HG03520 (cell line): ENCODE data around the gene METTL26.

ENCODE experiments used
- ATAC-seq: cut with Tn5 transposase; IDR thresholded peaks from one replicate; pipeline ENCODE4 v1.9.1; 2021; ENCODE audit warnings: mild to moderate bottlenecking, moderate library complexity; ENCODE audit not compliant: unreplicated experiment

The METTL26 gene

DNA sequence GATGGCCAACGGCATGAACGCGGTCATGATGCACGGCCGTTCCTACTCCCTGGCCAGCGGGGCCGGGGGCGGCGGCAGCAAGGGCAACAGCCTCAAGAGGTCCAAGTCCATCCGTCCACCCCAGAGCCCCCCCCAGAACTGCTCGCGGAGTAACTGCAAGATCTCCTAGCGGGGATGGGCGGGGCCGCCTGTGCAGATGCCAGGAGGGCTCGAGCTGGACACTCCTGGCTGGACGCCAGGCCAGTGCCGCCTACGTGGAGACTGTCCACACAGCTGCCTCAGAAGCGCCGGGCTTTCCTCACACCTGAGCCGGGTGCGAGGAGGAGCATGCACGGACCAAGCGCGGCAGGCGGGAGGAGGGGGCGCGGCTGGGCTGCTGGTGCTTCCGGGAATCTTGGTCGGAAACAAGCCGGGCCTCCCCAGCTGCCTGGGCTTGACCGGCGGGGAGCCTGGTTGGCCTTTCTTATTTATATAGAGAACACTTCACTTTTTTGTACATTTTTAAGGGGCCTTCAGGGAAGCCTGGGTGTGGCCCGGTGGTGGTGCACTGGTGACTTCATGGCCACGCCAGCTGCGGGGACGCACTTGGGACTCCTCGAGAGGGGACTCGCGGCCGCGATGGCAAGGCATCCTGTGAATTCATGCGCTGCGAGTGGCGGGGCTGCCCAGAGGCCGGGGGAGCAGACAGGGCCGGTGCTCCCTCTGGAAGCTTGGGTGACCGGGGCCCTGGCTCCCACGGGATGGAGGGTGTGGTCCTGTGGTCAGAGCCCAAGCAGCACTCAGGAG lies 8.5 kb downstream of the METTL26 start:
- no peak for ATAC-seq

DNA sequence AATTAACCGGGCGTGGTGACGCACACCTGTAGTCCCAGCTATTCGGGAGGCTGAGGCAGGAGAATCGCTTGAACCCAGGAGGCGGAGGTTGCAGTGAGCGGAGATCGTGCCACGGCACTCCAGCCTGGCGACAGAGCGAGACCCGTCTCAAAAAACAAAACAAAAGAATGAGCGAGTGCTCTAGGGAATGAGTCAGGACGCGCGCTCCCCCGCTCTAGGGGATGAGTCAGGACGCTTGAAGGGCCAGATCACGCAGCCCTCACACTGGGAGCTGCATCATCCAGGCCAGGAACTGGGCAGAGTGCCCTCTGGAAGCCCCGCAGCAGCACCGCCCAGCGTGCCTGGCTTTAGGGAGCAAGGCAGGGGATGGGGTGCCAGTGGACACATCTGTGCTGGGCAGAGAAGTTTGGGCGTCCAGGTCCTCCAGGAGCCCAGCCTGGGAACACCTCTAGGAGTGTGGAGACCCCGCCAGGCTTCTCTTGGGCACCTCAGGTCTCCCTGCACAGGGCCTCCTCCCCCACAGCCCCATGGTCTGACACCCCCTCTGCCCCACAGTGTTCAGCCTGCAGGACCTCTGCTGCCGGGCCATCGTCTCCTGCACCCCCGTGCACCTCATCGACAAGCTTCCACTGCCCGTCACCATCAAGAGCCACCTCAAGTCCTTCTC lies 9.2 kb downstream of the METTL26 start:
- no peak for ATAC-seq

DNA sequence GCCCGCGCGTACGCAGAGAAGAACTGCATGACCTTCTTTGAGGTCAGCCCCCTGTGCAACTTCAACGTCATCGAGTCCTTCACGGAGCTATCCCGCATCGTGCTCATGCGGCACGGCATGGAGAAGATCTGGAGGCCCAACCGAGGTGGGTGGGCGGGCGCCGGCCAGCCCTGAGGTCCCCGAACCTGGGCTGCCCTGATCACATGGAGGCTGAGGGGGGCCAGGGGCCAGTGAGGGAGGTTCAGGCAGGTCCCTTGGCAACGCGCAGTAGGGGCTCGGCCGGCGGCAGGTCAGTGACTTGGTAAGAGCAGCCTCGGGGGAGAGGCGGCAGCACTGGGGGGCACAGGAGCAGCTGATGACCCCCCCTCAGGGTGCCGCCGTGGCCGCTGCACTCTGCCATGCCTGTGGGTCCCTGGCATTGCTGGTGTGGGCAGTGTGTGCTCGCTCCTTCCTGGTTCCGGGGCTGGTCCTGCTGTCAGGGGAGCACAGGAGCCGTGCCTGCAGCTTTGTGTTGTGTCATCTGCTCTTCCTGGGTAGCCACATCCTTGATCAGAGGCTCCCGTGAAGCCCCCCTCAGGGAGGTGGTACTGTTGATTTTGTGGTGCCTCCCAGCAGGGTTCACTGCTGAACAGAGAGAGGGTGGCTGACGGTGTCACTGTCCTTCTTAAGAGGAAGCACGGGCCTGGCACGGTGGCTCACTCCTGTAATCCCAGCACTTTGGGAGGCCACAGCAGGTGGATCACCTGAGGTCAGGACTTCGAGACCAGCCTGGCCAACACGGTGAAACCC lies 9.9 kb downstream of the METTL26 start:
- no peak for ATAC-seq

DNA sequence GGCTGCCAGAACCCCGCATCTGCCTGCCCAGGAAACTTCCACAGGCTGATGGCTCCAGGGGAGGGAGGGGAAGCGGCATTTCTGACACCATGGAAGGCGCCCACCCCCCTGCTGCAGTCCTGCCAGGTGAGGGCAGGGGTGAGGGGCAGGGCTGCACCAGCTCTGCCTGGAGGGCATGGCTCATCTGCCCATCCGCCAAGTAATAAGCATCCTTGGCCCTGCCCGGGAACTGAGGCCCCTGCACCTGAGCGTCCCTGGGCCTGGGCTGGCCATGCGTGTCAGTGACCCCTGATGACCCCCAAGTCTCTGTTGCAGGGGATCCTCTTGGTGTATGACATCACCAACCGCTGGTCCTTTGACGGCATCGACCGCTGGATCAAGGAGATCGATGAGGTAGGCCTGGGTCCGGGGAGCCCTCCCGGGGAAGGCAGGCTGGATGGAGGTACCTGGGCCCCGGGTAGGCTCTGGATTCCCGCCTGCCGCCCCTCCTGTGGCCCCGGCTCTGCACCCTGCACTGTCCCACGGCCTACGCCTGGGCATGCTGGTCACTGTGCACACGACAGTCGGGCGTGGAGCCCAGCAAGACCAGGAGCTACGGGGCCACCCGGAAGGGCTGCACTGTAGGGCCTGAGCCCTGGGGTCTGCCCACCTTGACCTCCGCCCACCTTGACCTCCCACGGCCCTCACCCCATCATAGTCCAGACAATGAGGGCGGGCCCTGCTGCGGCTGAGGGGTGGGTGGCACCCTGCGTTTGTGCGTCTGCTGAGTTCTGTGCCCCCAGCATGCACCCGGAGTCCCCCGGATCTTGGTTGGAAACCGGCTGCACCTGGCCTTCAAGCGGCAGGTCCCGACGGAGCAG lies 10.8 kb downstream of the METTL26 start:
- no peak for ATAC-seq

DNA sequence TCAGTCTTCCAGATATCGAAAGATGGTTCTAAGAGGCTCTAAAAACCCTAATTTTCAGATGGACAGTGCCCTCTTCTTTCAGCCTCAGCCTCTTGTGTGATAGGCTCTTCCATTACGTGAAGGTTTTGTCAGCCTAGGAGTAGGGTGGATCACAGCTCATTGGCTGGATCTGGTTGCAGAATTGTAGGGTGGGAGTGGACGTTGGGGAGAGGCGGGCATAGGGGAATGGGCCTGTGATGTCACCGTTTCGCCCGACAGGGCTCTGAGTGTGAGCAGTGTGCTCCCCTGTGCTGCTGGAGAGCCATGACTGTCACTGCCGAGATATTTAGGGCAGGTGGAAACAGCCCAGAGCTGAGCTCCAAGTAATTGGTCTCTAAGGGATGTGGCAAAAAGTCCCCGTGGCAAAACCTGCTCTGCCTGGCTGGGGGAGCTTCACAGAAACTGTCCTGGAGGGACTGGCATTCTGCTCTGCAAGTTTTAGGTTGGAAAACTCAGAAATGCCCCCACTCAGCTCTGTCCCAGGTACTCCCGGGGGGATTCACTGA lies 11.5 kb downstream of the METTL26 start:
- no peak for ATAC-seq

DNA sequence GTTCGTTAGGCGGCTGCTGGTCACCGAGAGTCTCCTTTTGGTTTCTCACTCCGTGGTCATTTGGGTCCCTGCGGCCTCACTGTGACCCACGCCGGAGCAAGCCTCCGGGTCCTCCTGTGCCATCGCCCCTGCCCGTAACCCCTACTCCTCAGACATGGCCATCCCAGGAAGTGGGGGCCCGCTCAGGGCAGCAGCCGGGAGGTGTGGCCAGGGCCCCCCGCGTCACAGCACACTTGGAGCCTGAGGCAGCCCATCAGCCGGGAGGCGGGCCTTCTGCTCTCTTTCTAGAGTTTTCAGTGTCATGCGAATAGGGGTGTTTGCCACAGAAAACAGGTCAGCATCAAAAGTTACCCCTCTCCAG lies 13.2 kb downstream of the METTL26 start:
- no peak for ATAC-seq

DNA sequence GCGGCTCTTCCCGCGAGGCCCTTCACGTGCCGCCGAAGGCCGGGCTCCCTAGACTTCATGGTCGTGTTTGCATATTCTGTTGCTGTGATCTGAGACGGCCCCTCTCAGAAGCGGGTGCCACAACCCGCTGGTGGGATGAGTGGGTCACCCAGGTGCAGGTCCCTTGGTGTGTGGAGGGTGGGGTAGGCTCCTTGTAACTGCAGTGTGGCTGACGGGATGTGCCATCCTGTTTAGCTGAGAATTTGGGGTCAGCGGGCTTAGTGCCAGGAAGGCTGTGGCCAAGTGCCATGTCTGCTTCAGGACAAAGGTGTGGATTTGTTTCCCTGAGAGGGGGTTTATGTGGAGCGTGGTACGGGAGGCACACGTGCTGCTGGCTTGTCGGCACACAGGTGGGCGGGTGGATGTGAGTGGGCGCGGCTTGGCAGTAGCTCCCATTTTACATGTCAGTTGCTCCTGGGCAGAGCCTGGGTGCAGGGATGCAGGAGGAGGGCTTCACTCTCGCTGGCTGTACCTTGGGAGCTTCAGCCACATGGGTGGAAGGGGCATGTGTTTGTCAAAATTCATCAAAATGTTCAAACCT lies 14.5 kb downstream of the METTL26 start:
- ATAC-seq = no peak

DNA sequence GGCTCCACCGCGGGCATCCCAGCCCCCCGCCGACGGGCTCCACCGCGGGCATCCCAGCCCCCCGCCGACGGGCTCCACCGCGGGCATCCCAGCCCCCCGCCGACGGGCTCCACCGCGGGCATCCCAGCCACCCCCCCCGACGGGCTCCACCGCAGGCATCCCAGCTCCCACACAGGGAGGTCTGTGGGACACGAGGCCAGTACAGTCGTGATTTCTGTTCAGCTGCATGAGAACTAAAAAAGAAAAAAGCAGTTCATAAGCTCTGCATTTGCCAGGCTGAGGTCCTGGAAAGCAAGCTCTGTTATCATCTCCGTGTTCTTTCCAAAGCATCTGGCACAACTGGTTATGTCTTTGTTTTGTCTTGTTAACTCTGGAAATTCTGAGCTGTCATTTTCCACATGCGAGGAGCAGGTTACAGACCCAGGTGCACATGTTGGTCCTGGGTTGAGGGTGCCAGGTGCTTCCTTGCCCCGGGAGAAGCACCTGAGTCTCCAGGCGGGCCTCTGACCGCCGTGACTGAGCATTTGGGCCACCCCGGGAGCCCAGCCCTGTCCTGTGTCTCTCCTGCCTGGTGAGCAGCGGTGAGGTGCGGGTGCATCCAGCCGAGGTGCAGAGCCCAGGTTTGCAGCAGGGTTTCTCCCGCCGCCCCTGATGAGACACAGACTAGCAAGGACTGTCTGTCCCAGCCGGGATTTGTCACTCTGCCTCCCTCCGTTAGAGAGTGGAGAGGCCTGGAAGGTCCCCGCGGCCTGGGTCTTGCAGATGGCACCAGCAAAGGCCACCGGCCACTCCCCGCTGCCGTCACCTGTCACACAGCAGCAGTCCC lies 15.2 kb downstream of the METTL26 start:
- ATAC-seq = no peak

DNA sequence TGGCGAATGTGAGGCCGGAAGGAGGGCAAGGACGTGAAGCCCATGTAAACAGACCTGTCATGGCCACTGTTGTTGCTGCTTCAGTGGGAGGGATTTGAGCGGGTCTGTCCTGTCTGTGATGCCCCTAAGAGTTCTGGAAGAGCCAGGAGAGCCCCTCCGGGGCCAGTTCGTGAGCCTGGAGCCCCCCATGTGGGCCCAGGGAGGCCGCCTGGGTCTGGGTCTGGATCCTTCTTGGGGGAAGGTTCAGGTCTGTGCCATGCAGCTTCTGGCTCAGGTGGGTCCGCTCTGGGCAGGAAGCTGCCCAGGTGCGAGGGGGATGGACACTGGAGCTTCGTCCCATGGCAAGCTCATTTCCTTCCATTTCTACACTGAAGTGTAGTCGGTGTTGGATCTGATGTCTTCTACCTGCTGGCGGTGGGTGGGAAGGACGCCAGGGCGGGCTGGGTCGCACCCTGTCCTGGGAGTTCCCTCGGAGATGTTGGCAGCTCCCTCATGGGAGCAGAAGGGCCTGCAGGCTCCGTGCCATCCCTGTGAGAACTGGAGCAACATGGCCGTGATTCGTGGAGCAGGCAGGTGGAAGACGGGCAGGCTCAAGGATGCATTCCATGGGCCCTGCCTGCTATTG lies 16.5 kb downstream of the METTL26 start:
- no peak for ATAC-seq

DNA sequence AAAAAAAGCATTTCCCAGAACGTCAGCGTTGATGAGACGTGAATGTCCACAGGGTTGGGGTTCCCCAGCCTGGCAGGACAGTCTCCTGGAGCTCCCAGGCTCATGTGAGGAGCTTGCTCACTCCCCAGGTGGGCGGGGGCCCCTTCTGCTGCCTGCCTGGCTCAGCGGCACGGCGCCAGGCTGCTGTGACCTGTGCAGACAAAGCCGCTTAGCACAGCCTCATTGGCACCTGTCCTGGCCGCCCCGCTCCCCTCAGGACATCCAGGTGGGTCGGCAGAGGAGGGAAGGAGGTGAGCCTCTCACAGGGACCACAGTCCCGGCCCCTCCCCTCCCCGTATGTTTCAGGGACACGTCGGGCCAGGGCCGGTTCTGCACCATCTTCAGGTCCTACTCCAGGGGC lies 18.2 kb downstream of the METTL26 start:
- no peak for ATAC-seq

DNA sequence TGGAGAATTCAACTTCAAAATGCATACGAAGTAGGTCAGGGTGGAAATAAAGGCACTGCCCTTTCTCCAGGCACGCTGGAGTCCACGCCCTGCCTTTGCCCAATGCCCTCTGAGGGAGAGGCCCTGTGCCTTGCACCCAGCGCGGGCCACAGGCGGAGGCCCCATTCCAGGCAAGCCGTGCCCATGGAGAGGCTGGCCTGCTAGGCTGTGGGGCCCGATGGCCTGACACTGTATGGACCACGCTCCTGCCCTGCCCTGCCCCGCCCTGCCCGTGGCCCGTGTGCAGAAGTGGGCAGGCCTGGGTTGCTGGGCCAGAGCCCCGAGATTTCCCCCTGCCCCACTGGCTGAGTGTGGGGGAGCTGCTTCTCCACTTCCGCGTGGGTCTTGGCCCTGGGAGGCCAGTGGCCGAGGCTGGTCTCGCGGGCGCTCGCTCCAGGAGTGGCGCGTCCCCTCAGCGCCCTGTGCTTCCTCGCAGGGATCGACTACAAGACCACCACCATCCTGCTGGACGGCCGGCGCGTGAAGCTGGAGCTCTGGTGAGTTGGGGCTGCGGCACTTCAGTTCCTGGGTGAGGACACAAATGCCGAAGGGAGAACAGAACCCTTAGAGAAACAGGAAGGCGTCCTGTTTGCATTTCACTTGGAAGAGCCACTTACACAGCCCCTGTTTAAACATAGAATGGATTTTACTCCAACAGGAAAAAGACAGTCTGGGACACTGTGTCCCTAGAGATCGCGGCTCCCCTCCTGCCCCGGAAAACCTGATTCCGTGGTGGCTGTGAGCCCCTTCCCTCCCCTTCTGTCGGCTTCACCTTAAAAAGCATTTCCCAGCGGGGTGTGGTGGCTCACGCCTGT lies 19.1 kb downstream of the METTL26 start:
- no peak for ATAC-seq

DNA sequence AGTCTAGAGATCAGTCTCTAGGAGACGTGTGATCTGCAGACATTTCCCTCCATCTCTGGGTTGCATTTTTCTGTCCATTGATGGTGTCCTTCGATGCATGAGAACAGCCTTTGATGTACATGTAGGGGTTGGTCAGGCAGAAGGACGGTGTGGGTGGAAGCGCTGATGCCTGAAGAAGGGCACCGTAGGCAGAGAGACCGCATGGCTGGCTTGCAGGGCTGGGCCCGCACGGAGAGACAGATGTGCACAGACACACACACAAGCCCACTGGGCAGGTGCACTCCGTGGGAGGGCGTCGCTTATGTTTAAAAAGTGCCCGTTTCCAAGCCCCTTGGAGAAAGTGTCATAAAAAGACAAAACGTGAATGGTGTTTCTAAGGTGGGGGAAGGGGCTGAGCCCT lies 21.0 kb downstream of the METTL26 start:
- ATAC-seq = no peak

DNA sequence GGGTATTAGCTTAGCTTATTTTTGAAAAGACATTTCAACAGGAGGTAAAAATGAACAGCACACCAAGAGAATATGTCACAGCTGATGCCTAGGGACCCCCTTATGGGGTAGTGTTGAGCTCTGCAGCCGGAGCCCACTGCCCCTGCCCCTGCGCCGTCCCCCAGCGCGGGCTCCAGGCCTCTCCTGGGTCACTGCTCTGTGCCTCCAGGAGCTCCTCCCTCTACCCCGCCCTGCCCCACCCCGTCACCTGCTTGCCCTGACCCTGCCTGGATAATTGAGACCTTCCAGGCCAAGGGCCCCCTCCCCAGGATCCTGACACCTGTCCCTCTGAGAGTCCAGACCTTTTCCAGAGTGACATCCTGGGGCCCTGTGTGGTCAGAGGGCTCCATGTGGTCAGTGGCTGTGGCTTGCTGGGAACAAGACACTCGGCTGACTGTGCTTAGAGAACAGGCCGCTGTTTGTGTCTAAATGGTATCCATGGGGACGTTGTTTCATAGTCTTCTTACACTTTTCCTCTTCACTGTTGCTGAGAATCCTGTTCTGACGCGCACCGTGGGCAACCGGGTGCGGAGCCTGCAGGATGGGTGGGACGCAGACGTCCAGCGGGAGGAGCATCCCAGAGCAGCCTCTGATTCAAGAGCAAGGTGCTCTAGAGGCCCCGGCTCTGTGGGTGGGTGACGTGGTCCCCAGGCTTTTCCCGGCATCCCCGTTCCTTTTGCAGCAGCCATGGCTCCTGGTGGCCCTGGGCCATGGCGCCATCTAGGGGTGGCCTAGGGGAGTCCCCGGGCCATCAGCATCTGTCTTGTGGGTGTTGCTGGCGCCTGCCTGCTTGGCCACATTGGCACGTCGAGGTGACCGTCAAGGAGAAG lies 25.4 kb downstream of the METTL26 start:
- no peak for ATAC-seq

DNA sequence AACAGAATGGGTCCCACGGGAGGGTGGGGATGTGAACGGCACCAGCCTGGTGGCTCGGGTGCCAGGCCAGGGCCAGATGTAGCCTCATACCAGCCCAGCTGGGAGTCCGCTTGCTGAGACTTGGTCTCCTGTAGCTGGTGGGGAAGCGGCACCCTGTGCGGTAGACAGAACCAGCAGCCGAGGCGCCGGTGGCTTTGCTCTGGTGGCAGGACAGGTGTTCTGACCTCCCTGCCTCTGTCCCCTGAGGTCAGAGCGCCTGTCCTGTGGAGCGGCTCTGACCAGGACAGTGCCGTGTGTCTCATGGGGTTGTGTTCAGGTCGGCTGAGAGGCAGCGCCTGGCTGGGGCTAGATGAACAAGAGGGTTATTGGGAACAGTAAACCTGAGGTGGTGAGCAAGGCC lies 26.1 kb downstream of the METTL26 start:
- ATAC-seq = no peak

DNA sequence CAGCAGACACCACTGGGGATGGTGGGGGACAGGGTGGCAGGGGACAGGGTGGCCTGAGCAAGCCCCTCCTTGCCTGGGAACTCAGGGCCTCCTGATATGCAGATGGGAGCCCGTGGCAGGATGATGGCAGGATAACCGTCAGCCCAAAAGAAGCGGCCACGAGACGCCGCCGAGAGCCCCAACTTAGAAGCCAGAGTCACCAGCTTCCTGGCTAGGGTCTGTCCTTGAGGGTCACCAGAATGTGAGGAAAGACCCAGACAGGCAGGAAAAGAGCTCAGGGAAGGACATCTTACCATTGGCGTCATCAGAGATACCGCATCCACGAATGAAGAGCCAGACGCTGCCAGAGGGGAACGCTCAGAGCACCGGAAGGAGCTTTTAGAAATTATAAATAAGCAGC lies 26.8 kb downstream of the METTL26 start:
- no peak for ATAC-seq

DNA sequence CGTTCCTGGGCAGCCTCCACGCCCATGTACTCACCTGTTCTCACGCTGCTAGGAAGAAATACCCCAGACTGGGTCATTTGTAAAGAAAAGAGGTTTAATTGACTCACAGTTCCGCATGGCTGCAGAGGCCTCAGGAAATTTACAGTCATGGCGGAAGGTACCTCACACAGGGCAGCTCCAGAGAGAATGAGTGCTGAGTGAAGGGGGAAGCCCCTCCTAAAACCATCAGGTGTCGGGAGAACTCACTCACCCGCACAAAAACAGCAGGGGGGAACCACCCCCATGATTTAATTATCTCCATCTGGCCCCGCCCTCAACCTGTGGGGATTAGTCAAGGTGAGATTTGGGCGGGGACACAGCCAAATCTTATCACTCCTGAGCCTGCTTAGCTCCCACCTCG lies 28.1 kb downstream of the METTL26 start:
- ATAC-seq = no peak

DNA sequence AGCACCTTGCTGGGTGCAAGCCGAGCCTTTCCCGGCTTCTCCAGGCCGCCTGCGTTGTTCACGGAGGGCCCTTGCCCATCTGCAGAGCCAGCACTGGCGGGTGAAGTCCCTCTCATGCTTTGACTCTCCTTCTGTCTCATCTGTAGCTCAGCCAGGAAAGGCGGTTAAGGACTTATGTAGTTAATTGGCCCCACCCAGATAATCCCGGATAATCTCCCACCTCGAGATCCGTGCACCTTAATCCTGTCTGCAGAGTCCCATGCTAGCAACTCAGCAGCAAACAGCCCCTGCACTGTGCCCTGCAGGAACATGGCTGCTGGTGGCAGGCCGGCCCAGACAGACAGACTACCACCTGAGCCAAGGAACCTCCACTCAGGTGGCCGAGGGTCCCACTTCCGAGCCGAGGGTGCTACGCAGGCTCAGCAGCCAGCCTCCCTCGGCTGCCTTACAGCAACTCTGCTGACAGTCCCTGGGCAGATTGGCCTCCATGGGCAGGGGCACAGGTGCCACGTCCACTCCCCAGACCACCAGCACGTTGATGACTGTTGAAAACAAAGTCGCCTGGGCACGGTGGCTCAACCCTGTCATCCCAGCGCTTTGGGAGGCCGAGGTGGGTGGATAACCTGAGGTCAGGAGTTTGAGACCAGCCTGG lies 29.3 kb downstream of the METTL26 start:
- no peak for ATAC-seq
